Measurements from ENCODE around the gene DPP4. TPM values are rescaled to one million over a fixed set of nuclear protein-coding genes. Genes with fewer than 3 reads are reported as not detected.

DPP4 gene
- total RNA-seq, 2 donors from 2014 or later, result 0.99 to 7.5 TPM

GRCh38 chr2:162028511-162028910 is 45.5 kb downstream of the DPP4 start:
- WGBS, 2 donors, result 90 to 92% methylated on average over 4 of the region's 4 CpGs
- TF ChIP-seq POLR2A (IDR thresholded peaks at IDR 0.05) (no peak), CTCF (IDR thresholded peaks at IDR 0.05) (no peak)
- H3K9me3 ChIP-seq, result no peaks in the 10 kb centered on the region
- H3K4me1 ChIP-seq, result peaks cover 10% of the 10 kb centered on the region
- no peaks in the 10 kb centered on the region for H3K36me3 ChIP-seq (replicated peaks in 1 of 2; ENCODE audit: insufficient read depth in 1 of 2, low read depth in 2 of 2)
- DNase-seq (no peak), ATAC-seq (no peak)
- H3K4me3 ChIP-seq, result no peak overlapping the region
- H3K27me3 ChIP-seq, result no peaks in the 10 kb centered on the region
- intact Hi-C loops (cut with DNase I), result no loop called here
- no peak overlapping the region for H3K27ac ChIP-seq

GRCh38 chr2:162025121-162025911 is 48.7 kb downstream of the DPP4 start:
- Histone ChIP-seq H3K36me3 (replicated peaks in 1 of 2; ENCODE audit: insufficient read depth in 1 of 2, low read depth in 2 of 2) (no peaks in the 10 kb centered on the region), H3K27ac (no peak overlapping the region), H3K4me3 (no peak overlapping the region), H3K9me3 (no peaks in the 10 kb centered on the region), H3K4me1 (peaks cover 24% of the 10 kb centered on the region), H3K27me3 (no peaks in the 10 kb centered on the region)
- intact Hi-C loops (cut with DNase I), result no loop called here
- 71 to 77% methylated on average over 6 of the region's 6 CpGs for WGBS, 2 donors
- TF ChIP-seq CTCF (IDR thresholded peaks at IDR 0.05) (no peak), POLR2A (IDR thresholded peaks at IDR 0.05) (no peak)
- ATAC-seq, result no peak
- no peak for DNase-seq

GRCh38 chr2:162022290-162022945 is 51.6 kb downstream of the DPP4 start:
- DNase-seq (peak; percentile 37 to 61 (median 52)), ATAC-seq (peak; percentile 94)
- TF ChIP-seq CTCF (IDR thresholded peaks at IDR 0.05) (no peak), POLR2A (IDR thresholded peaks at IDR 0.05) (no peak)
- no peaks in the 10 kb centered on the region for H3K27me3 ChIP-seq
- no peaks in the 10 kb centered on the region for H3K36me3 ChIP-seq (replicated peaks in 1 of 2; ENCODE audit: insufficient read depth in 1 of 2, low read depth in 2 of 2)
- no peaks in the 10 kb centered on the region for H3K9me3 ChIP-seq
- 17% methylated on average over 3 of the region's 3 CpGs for WGBS, 2 donors
- intact Hi-C loops (cut with DNase I), result no loop called here
- no peak overlapping the region for H3K4me3 ChIP-seq
- peak overlapping the region; percentile 15 to 61 (median 36) for H3K27ac ChIP-seq
- H3K4me1 ChIP-seq, result peaks cover 17% of the 10 kb centered on the region

GRCh38 chr2:162021516-162022058 is 52.4 kb downstream of the DPP4 start:
- H3K9me3 ChIP-seq, result no peaks in the 10 kb centered on the region
- TF ChIP-seq POLR2A (IDR thresholded peaks at IDR 0.05), result no peak
- TF ChIP-seq CTCF (IDR thresholded peaks at IDR 0.05), result no peak
- ATAC-seq (no peak), DNase-seq (no peak)
- no peaks in the 10 kb centered on the region for H3K27me3 ChIP-seq
- intact Hi-C loops (cut with DNase I), result no loop called here
- peaks cover 14% of the 10 kb centered on the region for H3K4me1 ChIP-seq
- WGBS, 2 donors, result 59 to 61% methylated on average over 7 of the region's 7 CpGs
- H3K36me3 ChIP-seq (replicated peaks in 1 of 2; ENCODE audit: insufficient read depth in 1 of 2, low read depth in 2 of 2), result no peaks in the 10 kb centered on the region
- no peak overlapping the region for H3K4me3 ChIP-seq
- peak overlapping the region in 1 of 4 donors; percentile 15 for H3K27ac ChIP-seq
